Ecto neural progenitor cell (in vitro differentiated cells): ENCODE measurements around the gene IL20.

Source experiments
- DNase-seq: peaks from one replicate; pipeline ENCODE4 v3.0.0-alpha.2; 2018; ENCODE audit warnings: low spot score

The IL20 gene

GRCh38 chr1:206880314-206880713 is 14.9 kb downstream of the IL20 start:
- DNase-seq = no peak

DNA sequence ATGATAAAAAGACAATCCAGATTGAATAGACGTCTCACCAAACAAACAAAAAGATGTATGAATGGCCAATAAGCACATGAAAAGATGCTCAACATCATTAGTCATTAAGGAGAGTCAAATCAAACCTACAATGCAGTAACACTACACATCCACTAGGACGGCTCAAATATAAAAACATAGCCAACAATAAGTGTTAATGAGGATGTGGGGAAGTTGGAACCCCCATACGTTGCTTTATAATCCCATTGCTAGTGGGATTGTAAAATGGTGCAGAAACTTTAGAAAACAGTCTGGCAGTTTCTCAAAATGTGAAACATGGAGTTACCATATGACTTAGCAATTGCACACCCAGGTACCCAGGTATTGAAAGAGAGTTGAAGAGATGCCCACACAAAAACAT is 17.1 kb downstream of the IL20 start:
- no peak for DNase-seq

GRCh38 chr1:206883160-206883559 is 17.7 kb downstream of the IL20 start:
- DNase-seq = no peak

- no peak for DNase-seq
These were observed 18.5 kb downstream of the IL20 start for GRCh38 chr1:206883876-206884275.

- DNase-seq = no peak
These were observed 20.1 kb downstream of the IL20 start for GRCh38 chr1:206885341-206886060.

DNA sequence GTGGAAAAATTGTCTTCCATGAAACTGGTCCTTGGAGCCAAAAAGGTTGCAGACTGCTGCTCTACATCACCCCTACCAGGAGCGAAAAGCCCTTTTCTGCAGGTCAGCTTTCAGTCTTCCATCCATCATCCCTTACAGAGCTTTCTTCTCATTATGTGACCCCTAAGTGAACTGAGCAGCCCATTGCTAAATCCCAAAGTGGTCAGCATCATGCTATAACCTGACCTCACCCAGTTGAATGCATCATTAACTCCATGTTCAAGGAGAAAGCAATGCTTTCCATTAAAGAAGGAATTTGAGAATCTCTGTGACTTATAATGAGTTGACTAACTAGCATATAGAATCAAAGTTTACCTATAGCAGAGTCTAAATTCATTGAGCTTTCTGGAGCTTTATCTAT is 21.4 kb downstream of the IL20 start:
- no peak for DNase-seq

GRCh38 chr1:206887701-206888100 is 22.3 kb downstream of the IL20 start:
- DNase-seq = no peak

DNA sequence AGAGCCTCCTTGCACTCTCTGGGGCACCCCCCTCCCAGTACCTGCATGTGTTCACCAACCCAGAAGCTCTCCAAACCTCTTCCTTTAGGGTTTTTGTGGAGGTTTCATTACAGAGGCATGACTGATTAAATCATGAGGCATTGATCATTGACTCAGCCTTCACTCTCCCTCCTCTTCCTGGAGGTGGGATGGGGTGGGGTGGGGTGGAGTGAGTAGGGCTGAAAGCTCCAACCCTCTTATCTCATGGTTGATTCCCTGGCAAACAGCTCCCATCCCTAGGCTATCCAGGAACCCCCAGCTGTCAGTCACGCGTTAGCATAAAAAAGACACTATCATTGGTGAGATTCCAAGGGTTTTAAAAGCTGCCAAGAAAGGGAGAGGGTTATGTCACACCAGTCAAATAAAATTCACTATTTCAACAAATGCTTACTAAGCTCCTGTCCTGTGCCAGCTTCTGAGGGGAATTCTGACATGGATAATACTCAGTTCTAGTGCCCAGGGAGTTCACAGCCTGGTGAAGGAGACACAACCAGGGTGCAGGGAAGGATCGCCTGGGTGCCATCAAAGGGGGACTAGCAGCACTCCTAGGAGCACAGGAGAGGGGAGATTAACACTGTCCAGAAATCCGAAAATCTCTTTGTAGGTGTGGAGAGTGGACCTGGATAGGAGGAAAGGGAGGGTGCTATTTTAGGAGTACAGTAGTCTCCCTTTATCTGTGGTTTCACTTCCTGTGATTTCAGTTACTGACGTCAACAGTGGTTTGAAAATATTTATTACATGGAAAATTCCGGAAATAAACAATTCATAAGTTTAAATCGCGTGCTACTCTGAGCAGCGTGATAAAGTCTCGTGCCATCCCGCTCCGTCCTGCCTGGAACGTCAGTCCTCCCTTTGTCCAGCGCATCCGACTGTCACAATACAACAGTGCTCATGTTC is 25.0 kb downstream of the IL20 start:
- no peak for DNase-seq

DNA sequence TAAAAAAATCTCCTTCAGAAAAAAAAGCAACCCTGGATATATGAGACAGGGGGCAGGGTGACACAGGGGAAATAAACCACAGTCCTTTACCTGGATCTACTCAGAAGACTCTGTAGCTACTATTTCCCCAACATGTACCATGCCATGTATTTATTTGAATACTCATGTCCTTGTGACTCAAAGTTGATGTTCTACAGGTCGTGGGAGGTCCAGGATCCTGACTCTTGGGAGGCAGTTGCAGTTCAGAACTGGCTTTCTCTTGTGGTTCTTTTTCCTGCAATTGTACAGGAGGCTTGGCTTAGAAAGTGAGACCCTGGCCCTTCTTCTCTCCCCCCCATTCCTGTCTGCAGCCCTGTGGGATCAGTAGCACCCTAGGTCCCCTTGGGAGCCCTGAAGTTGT is 26.0 kb downstream of the IL20 start:
- DNase-seq = no peak

- DNase-seq = no peak
These were observed 27.0 kb downstream of the IL20 start for GRCh38 chr1:206892351-206892984.

- DNase-seq = no peak
These were observed 28.0 kb downstream of the IL20 start for GRCh38 chr1:206893380-206893779.

DNA sequence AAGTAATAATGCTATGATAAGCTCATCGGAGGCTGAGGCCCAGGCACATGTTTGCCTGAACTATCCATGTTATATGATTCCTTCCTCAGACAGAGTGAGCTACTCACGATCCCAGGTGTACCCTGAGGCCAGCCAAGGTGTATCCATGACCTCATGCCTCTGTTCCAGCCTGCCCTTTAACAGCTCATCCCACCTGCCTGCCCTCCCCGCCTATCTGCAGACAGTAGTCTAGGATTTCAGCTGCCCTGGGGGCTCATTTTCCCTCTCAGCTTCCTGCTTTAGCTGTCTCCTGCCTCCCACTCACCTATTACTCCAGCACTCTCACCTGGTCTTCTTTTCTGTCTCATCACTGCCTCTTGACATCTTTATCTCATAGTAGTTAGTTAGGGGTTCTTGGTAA is 29.9 kb downstream of the IL20 start:
- no peak for DNase-seq

- no peak for DNase-seq
These were observed 30.4 kb downstream of the IL20 start for GRCh38 chr1:206895837-206896242.

DNA sequence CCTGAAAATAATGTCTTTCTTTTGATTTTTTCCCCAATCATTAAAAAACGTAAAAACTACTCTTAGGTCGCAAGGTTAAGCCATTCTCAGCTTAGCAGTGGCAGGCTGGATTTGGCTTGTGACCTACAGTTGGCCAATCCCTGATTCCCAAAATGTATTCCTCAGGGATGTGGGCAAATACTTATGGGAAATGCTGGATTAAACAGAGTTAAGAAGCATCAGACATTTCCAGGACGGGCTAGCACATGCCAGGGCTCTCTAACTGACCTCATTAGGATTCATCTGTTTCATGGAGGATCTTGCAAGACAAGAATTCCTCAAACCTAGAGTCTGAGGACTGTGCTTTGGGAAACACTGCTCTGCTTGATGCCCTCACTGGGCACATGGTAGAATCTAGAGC is 30.8 kb downstream of the IL20 start:
- DNase-seq = no peak

DNA sequence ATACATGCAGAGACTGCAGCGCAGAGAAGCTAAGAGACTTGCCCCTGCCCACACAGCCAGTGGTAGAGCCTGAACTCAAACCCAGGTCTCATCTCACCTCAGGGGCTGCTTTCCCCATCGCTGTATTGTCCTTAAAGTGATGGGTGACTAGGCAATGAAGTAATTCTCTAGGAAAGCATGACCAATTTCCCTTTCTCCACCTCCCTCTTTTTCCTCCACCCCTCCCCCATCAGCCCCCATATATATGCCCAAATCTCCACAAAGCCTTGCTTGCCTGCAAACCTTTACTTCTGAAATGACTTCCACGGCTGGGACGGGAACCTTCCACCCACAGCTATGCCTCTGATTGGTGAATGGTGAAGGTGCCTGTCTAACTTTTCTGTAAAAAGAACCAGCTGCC is 31.8 kb downstream of the IL20 start, which contains the start of gene IL24:
Gene IL24 (plus strand): TSS at position 269 of the 400 bp plus-strand sequence. CDS start 390 bp downstream, outside the sequence.
- DNase-seq = no peak

DNA sequence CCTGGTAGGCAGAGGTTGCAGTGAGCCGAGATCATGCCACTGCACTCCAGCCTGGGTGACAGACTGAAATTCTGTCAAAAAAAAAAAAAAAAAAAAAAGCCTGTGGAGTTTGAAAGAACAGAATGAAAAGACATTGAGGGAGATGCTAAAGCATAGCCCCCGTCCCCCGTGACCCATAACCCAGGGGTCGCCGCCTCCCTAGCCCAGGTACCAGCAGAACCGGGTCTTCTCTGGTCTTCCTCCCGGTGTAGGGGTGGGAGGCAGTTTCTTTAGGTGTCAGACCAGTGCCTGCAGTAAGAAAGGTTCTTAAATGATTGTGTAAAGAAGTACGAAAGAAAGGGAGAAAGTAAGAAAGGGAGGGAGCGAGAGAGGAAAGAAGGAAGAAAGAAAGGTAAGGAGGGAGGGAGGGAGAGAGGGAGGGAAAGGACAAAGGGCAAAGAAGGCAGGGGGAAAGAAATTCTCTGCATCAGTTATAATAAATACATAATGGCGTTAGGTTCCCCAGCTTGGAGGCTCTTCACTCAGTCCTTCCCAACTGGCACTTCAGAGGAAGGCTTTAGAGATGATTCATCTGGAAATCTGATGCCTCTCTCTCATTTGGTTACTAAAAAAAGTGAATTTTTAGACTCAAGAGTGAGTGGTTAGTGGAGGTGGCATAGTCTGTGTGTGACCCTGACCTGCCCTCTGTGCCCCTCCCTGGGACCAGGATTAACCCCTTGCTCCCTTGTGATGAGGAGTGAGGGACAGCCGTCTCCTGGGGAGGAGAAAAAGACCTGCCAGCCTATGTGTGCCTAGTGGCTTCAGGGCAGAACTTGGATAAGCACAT is 32.9 kb downstream of the IL20 start:
- DNase-seq = no peak

DNA sequence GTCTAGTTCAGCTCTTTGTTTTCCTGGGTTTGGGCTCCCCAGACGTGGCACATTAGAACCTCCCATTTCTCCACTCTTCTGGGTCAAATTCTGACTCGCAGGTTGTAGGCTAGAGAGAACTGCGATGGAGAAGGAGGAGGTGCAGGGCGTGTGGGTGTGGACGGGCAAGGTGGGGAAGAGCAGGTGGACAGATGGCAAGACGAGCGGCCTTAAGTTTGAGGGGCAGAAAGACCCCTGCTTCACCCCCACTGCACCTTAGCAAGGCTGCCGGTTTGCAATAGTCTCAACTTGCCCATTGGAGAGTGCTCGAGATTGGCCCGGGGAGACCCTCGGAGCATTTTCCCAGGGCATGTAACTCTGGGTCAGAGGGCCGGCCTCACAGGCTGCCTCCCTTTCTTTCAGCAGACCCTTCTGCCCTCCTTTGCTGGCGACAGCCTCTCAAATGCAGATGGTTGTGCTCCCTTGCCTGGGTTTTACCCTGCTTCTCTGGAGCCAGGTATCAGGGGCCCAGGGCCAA is 33.5 kb downstream of the IL20 start:
- no peak for DNase-seq

DNA sequence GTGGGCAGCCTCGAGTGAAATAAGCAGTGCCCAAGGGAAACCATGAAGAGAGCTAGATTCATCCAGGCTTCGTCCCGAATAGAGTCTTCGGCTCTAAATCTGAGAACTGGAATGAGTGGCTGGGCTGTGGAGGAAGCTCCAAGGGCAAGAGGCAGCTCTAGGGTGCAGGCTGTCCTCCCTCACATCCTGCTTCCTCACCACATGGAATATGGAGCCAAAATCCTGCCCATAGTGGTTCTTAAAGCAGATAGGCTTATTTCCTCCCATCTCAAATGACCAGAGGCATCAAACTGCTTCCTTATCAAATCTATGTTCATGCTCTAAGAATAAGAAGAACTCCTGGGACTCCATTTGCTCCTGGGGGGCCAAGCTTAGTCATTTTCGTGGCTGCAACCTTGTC is 34.3 kb downstream of the IL20 start:
- no peak for DNase-seq

DNA sequence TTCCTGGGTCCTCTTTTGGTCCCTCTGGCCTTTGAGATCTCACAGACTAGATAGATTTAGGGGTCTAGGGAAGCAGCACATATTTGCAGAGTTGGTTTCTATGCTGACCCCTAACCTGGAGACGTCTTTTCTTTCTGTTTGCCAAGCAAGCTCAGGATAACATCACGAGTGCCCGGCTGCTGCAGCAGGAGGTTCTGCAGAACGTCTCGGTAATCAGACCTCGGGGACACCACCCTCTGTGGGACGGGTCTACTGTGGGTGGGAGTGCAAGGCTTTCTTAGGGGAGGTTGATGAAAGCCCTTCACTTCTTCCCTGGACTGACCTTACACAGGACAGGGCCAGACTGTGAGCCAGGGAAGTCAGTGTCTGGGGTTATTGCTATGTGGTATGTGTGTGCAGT is 34.7 kb downstream of the IL20 start:
- no peak for DNase-seq

GRCh38 chr1:206901944-206902343 is 36.5 kb downstream of the IL20 start:
- DNase-seq = no peak

GRCh38 chr1:206902702-206903101 is 37.3 kb downstream of the IL20 start:
- DNase-seq = no peak

DNA sequence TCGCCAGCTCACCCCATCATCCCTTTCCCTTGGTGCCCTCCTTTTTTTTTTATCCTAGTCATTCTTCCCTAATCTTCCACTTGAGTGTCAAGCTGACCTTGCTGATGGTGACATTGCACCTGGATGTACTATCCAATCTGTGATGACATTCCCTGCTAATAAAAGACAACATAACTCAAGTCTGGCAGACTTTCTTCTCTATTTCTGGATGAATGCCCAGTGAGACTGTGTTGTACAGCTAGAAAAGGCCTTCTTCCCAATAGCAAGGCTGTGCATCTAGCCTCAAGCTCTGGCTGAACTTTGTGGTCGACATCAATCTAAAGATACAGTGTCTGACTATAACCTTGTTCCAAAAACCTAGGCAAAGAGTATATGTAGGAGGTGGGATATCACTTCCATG is 38.3 kb downstream of the IL20 start:
- no peak for DNase-seq
